ENCODE measurements around the gene ITGA11. TPM values are rescaled to one million over a fixed set of nuclear protein-coding genes. Genes with fewer than 3 reads are reported as not detected.
A peak's percentile ranks its signal among the peaks of the same experiment; 100 is the strongest.

ITGA11 gene
- total and polyA plus RNA-seq, 2 of the 13 experiments (the other 11 are each of a cell fraction or from before 2014, with no cell fraction given) = not detected

GRCh38 chr15:68404056-68404798 is 27.7 kb downstream of the ITGA11 start:
- ATAC-seq = no peak
- POLR2A ChIA-PET = no interaction called here

DNA sequence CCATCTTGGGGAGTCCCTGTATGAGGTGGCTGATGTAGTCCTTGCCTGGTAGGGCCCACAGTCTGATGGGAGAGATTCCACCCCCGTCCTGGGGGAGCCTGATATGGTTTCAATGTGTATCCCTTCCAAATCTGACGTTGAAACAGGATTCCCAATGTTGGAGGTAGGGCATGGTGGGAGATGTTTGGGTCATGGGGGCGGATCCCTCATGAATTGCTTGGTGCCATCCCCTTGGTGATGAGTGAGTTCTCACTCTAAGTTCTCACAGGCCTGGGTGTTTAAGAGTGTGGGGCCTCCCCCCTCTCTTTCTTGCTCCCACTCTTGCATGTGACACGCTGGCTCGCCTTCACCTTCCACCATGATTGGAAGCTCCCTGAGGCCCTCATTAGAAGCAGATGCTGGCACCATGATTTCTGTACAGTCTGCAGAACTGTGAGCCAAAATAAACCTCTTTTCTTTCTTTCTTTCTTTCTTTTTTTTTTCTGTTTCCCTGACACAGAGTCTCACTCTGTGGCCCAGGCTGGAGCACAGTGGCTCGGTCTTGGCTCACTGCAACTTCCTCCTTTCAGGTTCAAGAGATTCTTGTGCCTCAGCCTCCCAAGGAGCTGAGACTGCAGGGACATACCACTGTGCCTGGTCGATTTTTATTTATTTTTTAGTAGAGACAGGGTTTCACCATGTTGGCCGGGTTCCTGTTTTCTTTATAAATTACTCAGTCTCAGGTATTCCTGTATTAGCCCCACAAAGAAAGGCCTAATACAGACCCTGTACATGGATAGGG is 28.6 kb downstream of the ITGA11 start:
- FAIRE-seq (no peak), ATAC-seq (no peak), DNase-seq (ENCODE audit: low spot score) (no peak)
- Histone ChIP-seq H3K4me3 (replicated peaks in 1 of 3; ENCODE audit: insufficient read depth in 1 of 3, low read depth in 2 of 3, low read length in 3 of 3) (no peak overlapping the region), H3K9me3 (ENCODE audit: low read length) (no peaks in the 10 kb centered on the region), H2AFZ (ENCODE audit: low read length) (no peak overlapping the region), H3K4me1 (ENCODE audit: insufficient read depth, low read length) (peaks cover 31% of the 10 kb centered on the region), H3K36me3 (replicated peaks in 1 of 2; ENCODE audit: control insufficient read depth in 1 of 2, insufficient read depth in 2 of 2, low read length in 2 of 2) (no peaks in the 10 kb centered on the region), H3K9ac (ENCODE audit: insufficient read depth, low read depth, low read length) (no peak overlapping the region), H3K27me3 (ENCODE audit: control insufficient read depth in 1 of 2, insufficient read depth in 2 of 2, low read length in 2 of 2) (peaks cover 3 to 10% of the 10 kb centered on the region in 2 experiments; a peak in 4 of 5 replicates), H4K20me1 (ENCODE audit: insufficient read depth, low read length) (no peaks in the 10 kb centered on the region), H3K79me2 (ENCODE audit: insufficient read depth, low read length) (no peaks in the 10 kb centered on the region), H3K4me2 (ENCODE audit: low read depth, low read length) (peak overlapping the region; percentile 26; the same call in 1 of the 2 replicates), H3K27ac (ENCODE audit: extremely low read length, insufficient read depth, low read length) (no peak overlapping the region)
- no TSS peak for BruUV-seq (replicated peaks)
- CTCF ChIA-PET (ENCODE audit: low intra/inter-chr PET ratio, low total read pairs) = no interaction called here
- 44% methylated on average over 8 of the region's 8 CpGs for WGBS (ENCODE audit: low lambda C conversion rate)
- POLR2A ChIA-PET = no interaction called here
- in situ Hi-C loops (cut with HindIII; ENCODE audit: extremely low pct_ligation_motif_present, low pct_unique_long_range_greater_than_20kb) (no loop called here), intact Hi-C loops (cut with micrococcal nuclease; ENCODE audit: unreplicated experiment) (no loop called here)
- TF ChIP-seq UBTF (CRISPR knock-in tag; IDR thresholded peaks at IDR 0.05) = no peak
- no peak for TF ChIP-seq KDM2A (CRISPR knock-in tag; IDR thresholded peaks at IDR 0.05; ENCODE audit: borderline replicate concordance, low read depth)
- TF ChIP-seq ZNF850 (CRISPR knock-in tag; conservative IDR thresholded peaks at IDR 0.05) = no peak
- TF ChIP-seq, protein P1, sequence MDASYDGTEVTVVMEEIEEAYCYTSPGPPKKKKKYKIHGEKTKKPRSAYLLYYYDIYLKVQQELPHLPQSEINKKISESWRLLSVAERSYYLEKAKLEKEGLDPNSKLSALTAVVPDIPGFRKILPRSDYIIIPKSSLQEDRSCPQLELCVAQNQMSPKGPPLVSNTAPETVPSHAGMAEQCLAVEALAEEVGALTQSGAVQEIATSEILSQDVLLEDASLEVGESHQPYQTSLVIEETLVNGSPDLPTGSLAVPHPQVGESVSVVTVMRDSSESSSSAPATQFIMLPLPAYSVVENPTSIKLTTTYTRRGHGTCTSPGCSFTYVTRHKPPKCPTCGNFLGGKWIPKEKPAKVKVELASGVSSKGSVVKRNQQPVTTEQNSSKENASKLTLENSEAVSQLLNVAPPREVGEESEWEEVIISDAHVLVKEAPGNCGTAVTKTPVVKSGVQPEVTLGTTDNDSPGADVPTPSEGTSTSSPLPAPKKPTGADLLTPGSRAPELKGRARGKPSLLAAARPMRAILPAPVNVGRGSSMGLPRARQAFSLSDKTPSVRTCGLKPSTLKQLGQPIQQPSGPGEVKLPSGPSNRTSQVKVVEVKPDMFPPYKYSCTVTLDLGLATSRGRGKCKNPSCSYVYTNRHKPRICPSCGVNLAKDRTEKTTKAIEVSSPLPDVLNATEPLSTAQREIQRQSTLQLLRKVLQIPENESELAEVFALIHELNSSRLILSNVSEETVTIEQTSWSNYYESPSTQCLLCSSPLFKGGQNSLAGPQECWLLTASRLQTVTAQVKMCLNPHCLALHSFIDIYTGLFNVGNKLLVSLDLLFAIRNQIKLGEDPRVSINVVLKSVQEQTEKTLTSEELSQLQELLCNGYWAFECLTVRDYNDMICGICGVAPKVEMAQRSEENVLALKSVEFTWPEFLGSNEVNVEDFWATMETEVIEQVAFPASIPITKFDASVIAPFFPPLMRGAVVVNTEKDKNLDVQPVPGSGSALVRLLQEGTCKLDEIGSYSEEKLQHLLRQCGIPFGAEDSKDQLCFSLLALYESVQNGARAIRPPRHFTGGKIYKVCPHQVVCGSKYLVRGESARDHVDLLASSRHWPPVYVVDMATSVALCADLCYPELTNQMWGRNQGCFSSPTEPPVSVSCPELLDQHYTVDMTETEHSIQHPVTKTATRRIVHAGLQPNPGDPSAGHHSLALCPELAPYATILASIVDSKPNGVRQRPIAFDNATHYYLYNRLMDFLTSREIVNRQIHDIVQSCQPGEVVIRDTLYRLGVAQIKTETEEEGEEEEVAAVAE (CRISPR knock-in tag; IDR thresholded peaks at IDR 0.05; ENCODE audit: borderline replicate concordance) = no peak
- no peak for TF ChIP-seq THAP11 (CRISPR knock-in tag; IDR thresholded peaks at IDR 0.05)
- TF ChIP-seq ZNF354B (CRISPR knock-in tag; IDR thresholded peaks at IDR 0.05) = no peak
- TF ChIP-seq JUNB (CRISPR knock-in tag; IDR thresholded peaks at IDR 0.05; ENCODE audit: borderline replicate concordance) = no peak

More at GRCh38 chr15:68404056-68404798, 27.7 kb downstream of the ITGA11 start:
- Histone ChIP-seq H3K27me3 (ENCODE audit: control insufficient read depth in 1 of 2, insufficient read depth in 2 of 2, low read length in 2 of 2) (peaks cover 4 to 14% of the 10 kb centered on the region in 2 experiments; a peak in 4 of 5 replicates), H3K4me1 (ENCODE audit: insufficient read depth, low read length) (peaks cover 31% of the 10 kb centered on the region), H3K79me2 (ENCODE audit: insufficient read depth, low read length) (no peaks in the 10 kb centered on the region), H4K20me1 (ENCODE audit: insufficient read depth, low read length) (no peaks in the 10 kb centered on the region), H3K4me2 (ENCODE audit: low read depth, low read length) (peak overlapping the region; percentile 26; the same call in 1 of the 2 replicates), H3K9ac (ENCODE audit: insufficient read depth, low read depth, low read length) (no peak overlapping the region), H3K36me3 (replicated peaks in 1 of 2; ENCODE audit: control insufficient read depth in 1 of 2, insufficient read depth in 2 of 2, low read length in 2 of 2) (no peaks in the 10 kb centered on the region), H3K9me3 (ENCODE audit: low read length) (no peaks in the 10 kb centered on the region), H2AFZ (ENCODE audit: low read length) (no peak overlapping the region), H3K27ac (ENCODE audit: extremely low read length, insufficient read depth, low read length) (no peak overlapping the region), H3K4me3 (replicated peaks in 1 of 3; ENCODE audit: insufficient read depth in 1 of 3, low read depth in 2 of 3, low read length in 3 of 3) (no peak overlapping the region)
- BruUV-seq (replicated peaks) = no TSS peak
- intact Hi-C loops (cut with micrococcal nuclease; ENCODE audit: unreplicated experiment) = no loop called here
- no peak for FAIRE-seq
- CTCF ChIA-PET (ENCODE audit: low intra/inter-chr PET ratio, low total read pairs) = no interaction called here
- WGBS (ENCODE audit: low lambda C conversion rate) = 21% methylated on average over 12 of the region's 12 CpGs
- no peak for DNase-seq (ENCODE audit: low spot score)
- TF ChIP-seq ZNF768 (CRISPR knock-in tag; IDR thresholded peaks at IDR 0.05) (peak; percentile 92), HIVEP1 (CRISPR knock-in tag; IDR thresholded peaks at IDR 0.05) (no peak), ZMYM3 (CRISPR knock-in tag; IDR thresholded peaks at IDR 0.05) (peak; percentile 72), NFATC3 (CRISPR knock-in tag; IDR thresholded peaks at IDR 0.05) (no peak), ZNF788 (CRISPR knock-in tag; IDR thresholded peaks at IDR 0.05; ENCODE audit: borderline replicate concordance) (no peak), SNAPC2 (CRISPR knock-in tag; IDR thresholded peaks at IDR 0.05) (no peak)
- in situ Hi-C loops (cut with HindIII; ENCODE audit: extremely low pct_ligation_motif_present, low pct_unique_long_range_greater_than_20kb) = no loop called here
